Hepatocyte (in vitro differentiated cells): ENCODE measurements around the gene TCFL5.

Experiments used
- EZH2 ChIP-seq: fragments of 200-600 bp; sonication (generic); IDR thresholded peaks from 2 replicates; pipeline ENCODE4 v1.6.1; 2016; ENCODE audit warnings: antibody characterized with exemption, mild to moderate bottlenecking, borderline replicate concordance
- EZH2phosphoT487 ChIP-seq: fragments of 200-600 bp; sonication (generic); IDR thresholded peaks from one replicate; pipeline ENCODE4 v1.6.1; 2018; ENCODE audit warnings: antibody characterized with exemption, mild to moderate bottlenecking, low read depth, moderate library complexity; ENCODE audit not compliant: unreplicated experiment, severe bottlenecking
- TF ChIP-seq, protein P1 (sequence below): fragments of 200-600 bp; sonication (generic); IDR thresholded peaks from 2 replicates; pipeline ENCODE4 v1.5.1; 2016; ENCODE audit warnings: antibody characterized with exemption, mild to moderate bottlenecking; ENCODE audit not compliant: poor library complexity

DNA sequence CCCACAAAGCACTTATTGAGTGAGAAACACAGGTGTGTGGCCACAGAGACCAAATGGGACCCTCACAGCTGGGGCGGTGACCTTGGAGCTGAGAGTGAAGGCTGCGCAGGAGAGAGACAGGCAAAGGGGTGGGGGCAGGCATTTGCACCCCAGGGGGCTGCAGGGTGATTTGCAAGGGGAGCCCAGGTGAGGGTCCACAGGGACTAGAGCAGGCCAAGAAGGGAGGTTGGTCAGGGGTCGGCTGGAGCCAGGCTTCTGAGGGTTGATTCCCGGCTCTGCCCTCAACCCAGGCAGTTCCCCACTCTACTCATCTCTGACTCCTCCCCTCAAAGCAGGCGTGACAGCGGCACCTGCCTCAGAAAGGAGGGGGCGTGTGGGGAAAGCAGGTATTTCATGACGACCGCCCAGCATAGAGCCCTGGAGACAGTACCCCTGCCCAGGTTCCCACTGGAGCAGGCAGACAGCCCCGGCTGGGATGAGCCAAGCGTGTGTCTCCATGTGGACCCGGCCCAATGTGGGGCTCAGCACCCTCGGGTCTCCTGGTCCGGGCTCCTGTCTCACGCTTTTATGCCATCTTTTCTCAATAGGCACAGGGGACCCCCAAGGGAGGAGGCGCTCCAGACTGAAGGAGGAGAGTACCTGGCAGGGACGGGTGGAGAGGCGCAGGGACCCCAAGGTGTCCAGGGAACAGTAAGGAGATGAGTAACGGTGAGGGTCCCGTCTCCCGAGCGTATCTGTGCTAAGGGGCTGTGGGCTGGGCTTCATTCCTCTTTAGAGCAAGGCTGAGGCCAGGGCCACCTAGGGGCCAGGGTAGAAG, 68.5 kb downstream of the TCFL5 start:
- TF ChIP-seq, protein P1, sequence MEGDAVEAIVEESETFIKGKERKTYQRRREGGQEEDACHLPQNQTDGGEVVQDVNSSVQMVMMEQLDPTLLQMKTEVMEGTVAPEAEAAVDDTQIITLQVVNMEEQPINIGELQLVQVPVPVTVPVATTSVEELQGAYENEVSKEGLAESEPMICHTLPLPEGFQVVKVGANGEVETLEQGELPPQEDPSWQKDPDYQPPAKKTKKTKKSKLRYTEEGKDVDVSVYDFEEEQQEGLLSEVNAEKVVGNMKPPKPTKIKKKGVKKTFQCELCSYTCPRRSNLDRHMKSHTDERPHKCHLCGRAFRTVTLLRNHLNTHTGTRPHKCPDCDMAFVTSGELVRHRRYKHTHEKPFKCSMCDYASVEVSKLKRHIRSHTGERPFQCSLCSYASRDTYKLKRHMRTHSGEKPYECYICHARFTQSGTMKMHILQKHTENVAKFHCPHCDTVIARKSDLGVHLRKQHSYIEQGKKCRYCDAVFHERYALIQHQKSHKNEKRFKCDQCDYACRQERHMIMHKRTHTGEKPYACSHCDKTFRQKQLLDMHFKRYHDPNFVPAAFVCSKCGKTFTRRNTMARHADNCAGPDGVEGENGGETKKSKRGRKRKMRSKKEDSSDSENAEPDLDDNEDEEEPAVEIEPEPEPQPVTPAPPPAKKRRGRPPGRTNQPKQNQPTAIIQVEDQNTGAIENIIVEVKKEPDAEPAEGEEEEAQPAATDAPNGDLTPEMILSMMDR = no peak
- TF ChIP-seq EZH2 (no peak), EZH2phosphoT487 (no peak)
